PFSK-1 (cell line): ENCODE measurements around the gene C1orf141.

ENCODE experiments used
- POLR2AphosphoS5 ChIP-seq: IDR thresholded peaks from 2 replicates; pipeline ENCODE4 v1.6.1; 2012; ENCODE audit warnings: low read depth, mild to moderate bottlenecking, control low read depth, low read length, moderate library complexity
- TAF1 ChIP-seq: IDR thresholded peaks from 2 replicates; pipeline ENCODE4 v1.6.1; 2012; ENCODE audit warnings: low read length, control low read depth, borderline replicate concordance; ENCODE audit not compliant: insufficient read depth
- TF ChIP-seq, protein P1 (sequence below), 2 experiments: IDR thresholded peaks; 2 replicates each; pipeline versions ENCODE4 v1.6.1 to v1.8.0; 2011 to 2012; ENCODE audit warnings: low read depth in 2 of 2, low read length in 2 of 2, control low read depth in 1 of 2, inconsistent platforms in 1 of 2, mild to moderate bottlenecking in 1 of 2, moderate library complexity in 1 of 2; ENCODE audit not compliant: insufficient read depth in 1 of 2

DNA sequence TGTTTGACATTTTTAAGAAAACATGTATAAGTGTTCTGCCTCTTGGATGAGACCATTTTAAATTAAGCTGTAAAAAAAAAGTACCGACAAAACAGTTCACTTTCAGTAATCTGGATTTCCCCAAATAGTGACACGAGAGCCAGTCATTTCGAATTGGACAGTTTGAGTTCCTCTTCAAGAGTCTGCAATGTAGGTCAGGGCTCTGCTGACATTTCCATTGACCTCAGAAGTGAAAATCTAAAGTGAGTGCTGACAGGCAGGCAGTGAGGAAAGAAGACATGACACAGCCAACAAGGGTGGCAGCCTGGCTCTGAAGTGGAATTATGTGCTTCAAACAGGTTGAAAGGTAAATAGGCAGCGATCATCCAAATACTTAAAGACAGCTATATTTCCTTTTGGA, 31.4 kb upstream of the C1orf141 start, which contains the start of gene IL23R:
- TF ChIP-seq POLR2AphosphoS5, result no peak
- TF ChIP-seq TAF1, result no peak
- TF ChIP-seq, protein P1, sequence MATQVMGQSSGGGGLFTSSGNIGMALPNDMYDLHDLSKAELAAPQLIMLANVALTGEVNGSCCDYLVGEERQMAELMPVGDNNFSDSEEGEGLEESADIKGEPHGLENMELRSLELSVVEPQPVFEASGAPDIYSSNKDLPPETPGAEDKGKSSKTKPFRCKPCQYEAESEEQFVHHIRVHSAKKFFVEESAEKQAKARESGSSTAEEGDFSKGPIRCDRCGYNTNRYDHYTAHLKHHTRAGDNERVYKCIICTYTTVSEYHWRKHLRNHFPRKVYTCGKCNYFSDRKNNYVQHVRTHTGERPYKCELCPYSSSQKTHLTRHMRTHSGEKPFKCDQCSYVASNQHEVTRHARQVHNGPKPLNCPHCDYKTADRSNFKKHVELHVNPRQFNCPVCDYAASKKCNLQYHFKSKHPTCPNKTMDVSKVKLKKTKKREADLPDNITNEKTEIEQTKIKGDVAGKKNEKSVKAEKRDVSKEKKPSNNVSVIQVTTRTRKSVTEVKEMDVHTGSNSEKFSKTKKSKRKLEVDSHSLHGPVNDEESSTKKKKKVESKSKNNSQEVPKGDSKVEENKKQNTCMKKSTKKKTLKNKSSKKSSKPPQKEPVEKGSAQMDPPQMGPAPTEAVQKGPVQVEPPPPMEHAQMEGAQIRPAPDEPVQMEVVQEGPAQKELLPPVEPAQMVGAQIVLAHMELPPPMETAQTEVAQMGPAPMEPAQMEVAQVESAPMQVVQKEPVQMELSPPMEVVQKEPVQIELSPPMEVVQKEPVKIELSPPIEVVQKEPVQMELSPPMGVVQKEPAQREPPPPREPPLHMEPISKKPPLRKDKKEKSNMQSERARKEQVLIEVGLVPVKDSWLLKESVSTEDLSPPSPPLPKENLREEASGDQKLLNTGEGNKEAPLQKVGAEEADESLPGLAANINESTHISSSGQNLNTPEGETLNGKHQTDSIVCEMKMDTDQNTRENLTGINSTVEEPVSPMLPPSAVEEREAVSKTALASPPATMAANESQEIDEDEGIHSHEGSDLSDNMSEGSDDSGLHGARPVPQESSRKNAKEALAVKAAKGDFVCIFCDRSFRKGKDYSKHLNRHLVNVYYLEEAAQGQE (IDR thresholded peaks at IDR 0.05; ENCODE audit: insufficient read depth in 1 of 2, low read depth in 2 of 2, low read length in 2 of 2), result no peak
